ENCODE data around the gene ESPN. TPM values are rescaled to one million over a fixed set of nuclear protein-coding genes. Genes with fewer than 3 reads are reported as not detected.

The ESPN gene
- total RNA-seq, 1 experiment from 2014 or later: 53.1 TPM

DNA sequence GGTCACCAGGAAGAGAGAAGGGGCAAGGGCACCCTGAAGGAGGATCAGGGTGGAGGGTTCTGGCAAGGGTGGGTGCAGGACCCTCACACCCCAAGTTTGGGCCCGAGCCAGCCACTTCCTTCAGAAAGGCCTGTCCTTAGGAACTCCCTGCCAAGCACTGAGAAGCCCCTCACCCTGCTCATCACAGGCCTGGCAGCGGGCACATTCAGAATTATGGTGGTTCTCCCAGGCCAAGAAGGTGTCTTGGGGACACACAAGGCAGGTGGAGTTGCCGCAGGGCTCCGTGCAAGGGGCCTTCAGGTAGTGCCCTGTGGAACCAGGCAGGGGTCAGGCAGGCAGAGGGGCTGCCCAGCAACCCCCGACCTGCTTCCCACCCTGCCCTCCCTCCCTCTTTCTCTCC is 40.3 kb downstream of the ESPN start:
- H3T11ph ChIP-seq (ENCODE audit: low read length): no peak overlapping the region
- H2AK5ac ChIP-seq (ENCODE audit: insufficient read length, low read length): no peak overlapping the region
- H3K18ac ChIP-seq (ENCODE audit: insufficient read length, low read depth, low read length): no peak overlapping the region
- Mint-ChIP-seq H3K4me1 (peaks cover 11 to 22% of the 10 kb centered on the region in 2 experiments), H3K27ac (peak overlapping the region in 2 of 3 experiments; percentile 9 to 42; a peak in 2 of 7 replicates), H3K4me3 (no peak overlapping the region), H3K9me3 (no peaks in the 10 kb centered on the region), H3K36me3 (ENCODE audit: insufficient read depth in 1 of 3, low read depth in 3 of 3) (peaks cover 8 to 47% (median 46%) of the 10 kb centered on the region in 3 experiments; a peak in 6 of 7 replicates), H3K27me3 (ENCODE audit: low read depth) (no peaks in the 10 kb centered on the region; the same call in 1 of the 2 replicates)
- DNase-seq: no peak
- no peaks in the 10 kb centered on the region for H4K20me1 ChIP-seq (ENCODE audit: control insufficient read depth, insufficient read depth, insufficient read length)
- no peak overlapping the region for H4K91ac ChIP-seq (ENCODE audit: insufficient read length, low read depth, low read length)
- H2BK15ac ChIP-seq (ENCODE audit: low read depth, low read length): no peak overlapping the region
- H3K14ac ChIP-seq (ENCODE audit: insufficient read depth, low read length): no peak overlapping the region
- H2BK20ac ChIP-seq (ENCODE audit: low read depth, low read length, poor library complexity, severe bottlenecking): no peak overlapping the region
- WGBS (ENCODE audit: extremely low coverage, insufficient read length, low lambda C conversion rate): no CpG with 5 or more reads among the region's 5 CpGs
- no peak overlapping the region for H2BK12ac ChIP-seq (ENCODE audit: insufficient read length, low read depth, low read length)
- no peak overlapping the region for H3K27ac ChIP-seq (ENCODE audit: insufficient read length, low read depth, low read length)
- H3K9me3 ChIP-seq (ENCODE audit: control insufficient read depth, low read depth, low read length): no peaks in the 10 kb centered on the region
- H3K56ac ChIP-seq (ENCODE audit: insufficient read length, low read depth, low read length): no peak overlapping the region
- no peaks in the 10 kb centered on the region for H3K23me2 ChIP-seq (ENCODE audit: insufficient read length, low read depth, low read length, poor library complexity, severe bottlenecking)
- H3K9ac ChIP-seq (ENCODE audit: extremely low read depth, insufficient read length, low read length): no peak overlapping the region
- no peaks in the 10 kb centered on the region for H3K79me2 ChIP-seq (ENCODE audit: insufficient read depth, low read length)
- no peak overlapping the region for H2AFZ ChIP-seq (ENCODE audit: low read length)
- H4K5ac ChIP-seq (ENCODE audit: insufficient read length, low read depth, low read length): no peak overlapping the region
- no peak overlapping the region for H3K23ac ChIP-seq (ENCODE audit: insufficient read length, low read depth, low read length)
- H3K4ac ChIP-seq (ENCODE audit: low read depth, low read length): no peak overlapping the region
- no peak overlapping the region for H4K8ac ChIP-seq (replicated peaks; ENCODE audit: insufficient read length, low read depth, low read length)
- H3K4me1 ChIP-seq (ENCODE audit: insufficient read depth, low read length): no peaks in the 10 kb centered on the region; the same call in 1 of the 2 replicates
- H3K27me3 ChIP-seq (ENCODE audit: insufficient read depth, low read length): no peaks in the 10 kb centered on the region
- H2BK5ac ChIP-seq (ENCODE audit: insufficient read length, low read length): no peak overlapping the region
- H3K79me1 ChIP-seq (ENCODE audit: insufficient read depth, low read depth, low read length, poor library complexity, severe bottlenecking): no peaks in the 10 kb centered on the region
- TF ChIP-seq, protein P1, sequence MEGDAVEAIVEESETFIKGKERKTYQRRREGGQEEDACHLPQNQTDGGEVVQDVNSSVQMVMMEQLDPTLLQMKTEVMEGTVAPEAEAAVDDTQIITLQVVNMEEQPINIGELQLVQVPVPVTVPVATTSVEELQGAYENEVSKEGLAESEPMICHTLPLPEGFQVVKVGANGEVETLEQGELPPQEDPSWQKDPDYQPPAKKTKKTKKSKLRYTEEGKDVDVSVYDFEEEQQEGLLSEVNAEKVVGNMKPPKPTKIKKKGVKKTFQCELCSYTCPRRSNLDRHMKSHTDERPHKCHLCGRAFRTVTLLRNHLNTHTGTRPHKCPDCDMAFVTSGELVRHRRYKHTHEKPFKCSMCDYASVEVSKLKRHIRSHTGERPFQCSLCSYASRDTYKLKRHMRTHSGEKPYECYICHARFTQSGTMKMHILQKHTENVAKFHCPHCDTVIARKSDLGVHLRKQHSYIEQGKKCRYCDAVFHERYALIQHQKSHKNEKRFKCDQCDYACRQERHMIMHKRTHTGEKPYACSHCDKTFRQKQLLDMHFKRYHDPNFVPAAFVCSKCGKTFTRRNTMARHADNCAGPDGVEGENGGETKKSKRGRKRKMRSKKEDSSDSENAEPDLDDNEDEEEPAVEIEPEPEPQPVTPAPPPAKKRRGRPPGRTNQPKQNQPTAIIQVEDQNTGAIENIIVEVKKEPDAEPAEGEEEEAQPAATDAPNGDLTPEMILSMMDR (conservative IDR thresholded peaks at IDR 0.05): no peak; the same call in 2 of the 3 replicates
- H2BK120ac ChIP-seq (ENCODE audit: low read depth, low read length, poor library complexity, severe bottlenecking): no peak overlapping the region
- H3K4me2 ChIP-seq (ENCODE audit: insufficient read depth, insufficient read length, low read length): no peak overlapping the region
